BE2C (cell line): ENCODE results near the gene PLBD2.

Source experiments
- DNase-seq: peaks from one replicate; pipeline ENCODE4 v3.0.0-alpha.2; 2020
- H3K27me3 ChIP-seq: fragments of 250-450 bp; sonication (Bioruptor Pico); 2 replicates; pipeline ENCODE4 v1.5.1; 2020; ENCODE audit warnings: mild to moderate bottlenecking
- H3K36me3 ChIP-seq: fragments of 250-450 bp; sonication (Bioruptor Pico); 2 replicates; pipeline ENCODE4 v1.5.1; 2020; ENCODE audit warnings: mild to moderate bottlenecking
- H3K4me1 ChIP-seq: fragments of 250-450 bp; sonication (Bioruptor Pico); 2 replicates; pipeline ENCODE4 v1.5.1; 2020
- H3K4me3 ChIP-seq: 2 replicates; pipeline ENCODE4 v1.5.1; 2011; ENCODE audit warnings: low read depth, low read length
- H3K9me3 ChIP-seq: fragments of 250-450 bp; sonication (Bioruptor Pico); 2 replicates; pipeline ENCODE4 v1.5.1; 2020
- TF ChIP-seq, protein P1 (sequence below): IDR thresholded peaks from 2 replicates; pipeline ENCODE4 v1.5.1; 2012; ENCODE audit warnings: mild to moderate bottlenecking, low read depth, low read length

The PLBD2 gene

DNA sequence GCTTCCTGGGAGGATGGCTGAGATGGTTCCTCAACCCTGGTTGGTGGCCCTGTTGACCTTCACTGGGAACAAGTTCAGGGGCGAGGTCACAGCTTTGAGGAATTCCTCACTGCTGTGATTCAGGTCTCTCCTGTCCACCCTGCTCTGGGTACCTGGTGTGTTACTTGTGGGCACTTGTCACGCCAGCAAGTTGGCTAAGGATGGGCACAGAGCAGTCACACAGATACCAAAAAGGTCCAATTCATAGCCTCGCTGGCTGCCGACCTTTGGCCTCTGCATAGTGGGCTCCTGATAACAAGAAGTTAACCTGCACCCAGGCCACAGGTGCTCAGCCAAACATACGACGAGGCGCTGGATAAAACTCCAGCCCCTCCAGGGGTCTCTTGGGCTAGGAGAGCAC is 34.1 kb downstream of the PLBD2 start:
- TF ChIP-seq, protein P1, sequence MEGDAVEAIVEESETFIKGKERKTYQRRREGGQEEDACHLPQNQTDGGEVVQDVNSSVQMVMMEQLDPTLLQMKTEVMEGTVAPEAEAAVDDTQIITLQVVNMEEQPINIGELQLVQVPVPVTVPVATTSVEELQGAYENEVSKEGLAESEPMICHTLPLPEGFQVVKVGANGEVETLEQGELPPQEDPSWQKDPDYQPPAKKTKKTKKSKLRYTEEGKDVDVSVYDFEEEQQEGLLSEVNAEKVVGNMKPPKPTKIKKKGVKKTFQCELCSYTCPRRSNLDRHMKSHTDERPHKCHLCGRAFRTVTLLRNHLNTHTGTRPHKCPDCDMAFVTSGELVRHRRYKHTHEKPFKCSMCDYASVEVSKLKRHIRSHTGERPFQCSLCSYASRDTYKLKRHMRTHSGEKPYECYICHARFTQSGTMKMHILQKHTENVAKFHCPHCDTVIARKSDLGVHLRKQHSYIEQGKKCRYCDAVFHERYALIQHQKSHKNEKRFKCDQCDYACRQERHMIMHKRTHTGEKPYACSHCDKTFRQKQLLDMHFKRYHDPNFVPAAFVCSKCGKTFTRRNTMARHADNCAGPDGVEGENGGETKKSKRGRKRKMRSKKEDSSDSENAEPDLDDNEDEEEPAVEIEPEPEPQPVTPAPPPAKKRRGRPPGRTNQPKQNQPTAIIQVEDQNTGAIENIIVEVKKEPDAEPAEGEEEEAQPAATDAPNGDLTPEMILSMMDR: no peak
- H3K4me1 ChIP-seq: no peaks in the 10 kb centered on the region
- no peak for DNase-seq
- no peak overlapping the region for H3K4me3 ChIP-seq
- no peaks in the 10 kb centered on the region for H3K9me3 ChIP-seq
- H3K27me3 ChIP-seq: peaks cover 12% of the 10 kb centered on the region
- no peaks in the 10 kb centered on the region for H3K36me3 ChIP-seq

DNA sequence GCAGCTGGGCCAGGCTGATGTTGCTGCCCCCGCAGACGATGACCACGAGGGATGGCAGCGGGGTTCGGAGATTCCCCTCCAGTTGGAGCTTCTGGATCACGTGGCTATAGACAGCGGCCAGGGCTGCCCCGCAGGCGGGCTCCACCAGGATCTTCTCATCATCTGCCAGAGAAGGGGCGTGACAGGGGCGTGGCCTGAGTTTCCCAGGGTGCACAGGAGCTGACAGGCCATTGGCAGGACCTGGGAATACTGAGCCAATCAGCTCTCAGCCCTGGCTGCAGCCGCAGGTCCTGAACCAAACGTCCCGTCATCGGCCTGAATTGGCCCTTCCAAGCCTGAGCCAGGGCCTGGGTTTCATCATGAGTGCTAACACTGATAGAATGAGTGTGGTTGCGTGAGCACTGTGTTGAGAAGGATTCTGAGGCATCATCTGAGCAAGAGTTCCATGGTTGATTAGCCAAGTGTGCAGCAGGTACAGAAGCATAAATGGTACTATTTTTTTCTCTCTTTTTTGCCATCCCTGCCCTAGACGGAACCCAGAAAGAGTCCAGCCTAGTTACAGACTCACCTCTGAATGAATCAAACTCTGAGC is 34.7 kb downstream of the PLBD2 start:
- DNase-seq: peak; percentile 90
- H3K4me1 ChIP-seq: no peaks in the 10 kb centered on the region
- H3K27me3 ChIP-seq: peaks cover 13% of the 10 kb centered on the region
- H3K36me3 ChIP-seq: no peaks in the 10 kb centered on the region
- no peaks in the 10 kb centered on the region for H3K9me3 ChIP-seq
- no peak overlapping the region for H3K4me3 ChIP-seq
- TF ChIP-seq, protein P1: no peak

DNA sequence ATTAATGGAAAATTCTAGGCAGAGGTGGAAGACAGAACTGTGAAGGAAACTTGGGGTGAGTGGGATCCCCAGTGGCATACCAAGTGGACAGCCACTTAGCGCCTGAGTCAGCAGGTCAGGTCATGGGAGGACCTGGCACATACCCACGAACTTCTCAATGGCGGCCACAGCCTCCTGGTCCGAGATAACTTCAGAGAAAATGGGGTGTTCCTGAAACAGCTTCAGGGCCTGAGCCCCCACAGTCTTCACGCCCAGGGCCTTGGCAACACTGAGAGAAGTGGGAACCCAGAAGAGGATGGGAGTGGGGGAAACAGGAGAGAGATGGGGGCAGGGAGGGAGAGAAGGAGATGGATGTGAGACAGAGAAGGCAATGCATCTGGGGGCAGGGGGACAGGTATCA is 35.4 kb downstream of the PLBD2 start:
- H3K4me1 ChIP-seq: no peaks in the 10 kb centered on the region
- TF ChIP-seq, protein P1: no peak
- no peak overlapping the region for H3K4me3 ChIP-seq
- H3K36me3 ChIP-seq: no peaks in the 10 kb centered on the region
- DNase-seq: no peak
- no peaks in the 10 kb centered on the region for H3K9me3 ChIP-seq
- peaks cover 14% of the 10 kb centered on the region for H3K27me3 ChIP-seq

DNA sequence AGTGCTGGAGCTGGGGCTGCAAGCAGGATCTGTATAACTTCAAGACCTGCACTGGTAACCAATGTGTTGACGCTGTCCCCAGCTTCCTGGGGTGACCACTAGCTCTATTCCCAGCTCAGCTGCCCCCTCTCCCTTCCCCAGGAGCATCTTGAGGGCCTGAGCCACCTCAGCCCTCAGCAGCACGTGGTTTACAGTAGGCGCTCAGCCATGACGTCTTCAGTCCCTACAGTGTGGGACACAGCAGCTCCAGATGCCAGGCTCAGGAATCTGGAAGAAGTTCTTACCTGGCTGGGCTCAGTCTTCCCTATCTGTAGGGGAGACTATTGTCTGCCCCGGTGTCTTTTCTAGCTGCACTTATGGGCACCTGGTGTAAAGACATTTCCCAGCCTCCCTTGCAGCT is 36.7 kb downstream of the PLBD2 start:
- no peaks in the 10 kb centered on the region for H3K4me1 ChIP-seq
- no peaks in the 10 kb centered on the region for H3K36me3 ChIP-seq
- H3K4me3 ChIP-seq: no peak overlapping the region
- no peaks in the 10 kb centered on the region for H3K9me3 ChIP-seq
- peaks cover 19% of the 10 kb centered on the region for H3K27me3 ChIP-seq
- no peak for DNase-seq
- TF ChIP-seq, protein P1: no peak

DNA sequence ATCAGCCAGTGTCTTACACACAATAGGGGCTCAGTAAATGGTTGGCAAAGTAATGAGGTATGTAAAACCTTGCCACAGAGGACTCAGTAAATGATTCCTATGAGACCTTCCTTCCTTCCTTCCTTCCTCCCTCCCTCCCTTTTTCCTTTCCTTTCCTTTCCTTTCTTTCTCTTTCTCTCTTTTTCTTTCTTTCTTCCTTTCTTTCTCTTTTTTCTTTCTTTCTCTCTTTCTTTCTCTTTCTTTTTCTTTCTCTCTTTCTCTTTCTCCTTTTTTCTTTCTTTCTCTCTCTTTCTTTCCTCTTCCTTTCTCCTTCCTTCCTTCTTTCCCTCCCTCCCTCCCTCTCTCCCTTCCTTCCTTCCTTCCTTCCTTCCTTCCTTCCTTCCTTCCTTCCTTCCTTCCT is 37.8 kb downstream of the PLBD2 start:
- H3K27me3 ChIP-seq: peaks cover 19% of the 10 kb centered on the region
- TF ChIP-seq, protein P1: no peak
- H3K4me3 ChIP-seq: no peak overlapping the region
- H3K4me1 ChIP-seq: no peaks in the 10 kb centered on the region
- no peaks in the 10 kb centered on the region for H3K9me3 ChIP-seq
- no peak for DNase-seq
- no peaks in the 10 kb centered on the region for H3K36me3 ChIP-seq

DNA sequence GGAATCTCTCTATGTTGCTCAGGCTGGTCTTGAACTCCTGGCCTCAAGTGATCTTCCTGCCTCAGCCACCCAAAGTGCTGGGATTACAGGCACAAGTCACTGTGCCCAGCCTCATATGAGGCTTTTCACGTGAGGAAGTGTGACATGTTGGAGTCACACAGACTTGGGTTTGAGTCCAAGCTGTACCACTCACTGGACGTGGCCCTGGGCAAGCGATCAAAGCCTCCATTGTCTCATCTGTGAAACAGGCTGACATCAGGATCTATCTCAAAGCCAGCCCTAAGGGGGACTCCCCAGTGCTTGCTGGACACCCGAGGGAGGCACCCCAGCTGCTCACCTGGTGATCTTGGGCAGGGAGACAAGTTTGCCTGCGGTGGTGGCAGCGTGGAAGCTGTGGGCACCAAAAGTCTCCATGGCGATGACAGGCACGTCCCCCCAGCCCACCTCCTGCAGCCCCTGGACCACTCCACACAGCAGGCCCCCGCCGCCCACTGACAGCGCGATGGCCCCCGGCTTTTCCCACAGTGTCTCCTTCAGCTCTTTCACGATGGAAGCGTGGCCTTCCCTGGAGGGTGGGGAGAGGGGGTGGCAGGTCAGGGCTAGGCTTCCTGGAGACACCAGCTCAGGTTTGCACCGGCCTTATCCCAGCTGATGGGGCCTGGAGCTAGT is 38.6 kb downstream of the PLBD2 start:
- TF ChIP-seq, protein P1: no peak
- H3K9me3 ChIP-seq: no peaks in the 10 kb centered on the region
- H3K4me1 ChIP-seq: no peaks in the 10 kb centered on the region
- no peak overlapping the region for H3K4me3 ChIP-seq
- peaks cover 19% of the 10 kb centered on the region for H3K27me3 ChIP-seq
- no peak for DNase-seq
- no peaks in the 10 kb centered on the region for H3K36me3 ChIP-seq
